Ascending aorta (tissue), 2 donors: ENCODE data around the gene LIN54. TPM values are rescaled to one million over a fixed set of nuclear protein-coding genes. Genes with fewer than 3 reads are reported as not detected.
"Not testable (repeated sequence)": the region's sequence is repeated elsewhere in the genome, so short reads cannot be mapped to it uniquely, and the experiment has no call there.

Experiments
- DNase-seq, 2 donors: peaks; one replicate each; pipeline ENCODE4 v3.0.0-alpha.2; 2019; ENCODE audit warnings: low spot score in 2 of 2
- H3K27ac ChIP-seq, 2 donors: fragments of 200-600 bp; sonication (generic); one replicate each; pipeline ENCODE4 v1.5.1; 2016 to 2017; ENCODE audit warnings: mild to moderate bottlenecking in 1 of 2
- H3K27me3 ChIP-seq: fragments of 200-600 bp; sonication (generic); one replicate; pipeline ENCODE4 v1.5.1; 2017
- H3K36me3 ChIP-seq, 2 donors: fragments of 200-600 bp; sonication (generic); one replicate each; pipeline ENCODE4 v1.5.1; 2016
- H3K4me1 ChIP-seq, 2 donors: fragments of 200-600 bp; sonication (generic); one replicate each; pipeline ENCODE4 v1.5.1; 2016 to 2017; ENCODE audit warnings: mild to moderate bottlenecking in 1 of 2
- H3K4me3 ChIP-seq, 2 donors: fragments of 200-600 bp; sonication (generic); one replicate each; pipeline ENCODE4 v1.5.1; 2016 to 2017; ENCODE audit warnings: mild to moderate bottlenecking in 1 of 2
- H3K9me3 ChIP-seq, 2 donors: fragments of 200-600 bp; sonication (generic); one replicate each; pipeline ENCODE4 v1.5.1; 2016
- intact Hi-C: fragments of 100-400 bp; cut with DNase I; formaldehyde crosslinking; loops from one replicate; pipeline ENCODE4 v1.15.1; 2023
- total RNA-seq: library from RNA; depleted of rRNA; stranded (reverse); fragments of >200 nt; gene quantifications from one replicate; pipeline ENCODE4 v1.1.0, GENCODE V29; 2016
- TF ChIP-seq, protein P1 (sequence below), 3 experiments: fragments of 200-600 bp in 2 of 3; fragments of 450-650 bp in 1 of 3; sonication (generic) in 2 of 3; IDR thresholded peaks; one replicate each; pipeline ENCODE4 v1.5.1; 2016 to 2019; ENCODE audit warnings: antibody characterized with exemption in 3 of 3, mild to moderate bottlenecking in 1 of 3, moderate library complexity in 1 of 3

The LIN54 gene
- total RNA-seq, 1 donor from 2014 or later, result 6.2 TPM

- Histone ChIP-seq H3K27ac (no peak overlapping the region), H3K36me3 (peaks cover 0 to 9% of the 10 kb centered on the region in 2 donors), H3K4me3 (no peak overlapping the region), H3K4me1 (no peaks in the 10 kb centered on the region), H3K9me3 (no peaks in the 10 kb centered on the region), H3K27me3 (no peaks in the 10 kb centered on the region)
- TF ChIP-seq, protein P1, sequence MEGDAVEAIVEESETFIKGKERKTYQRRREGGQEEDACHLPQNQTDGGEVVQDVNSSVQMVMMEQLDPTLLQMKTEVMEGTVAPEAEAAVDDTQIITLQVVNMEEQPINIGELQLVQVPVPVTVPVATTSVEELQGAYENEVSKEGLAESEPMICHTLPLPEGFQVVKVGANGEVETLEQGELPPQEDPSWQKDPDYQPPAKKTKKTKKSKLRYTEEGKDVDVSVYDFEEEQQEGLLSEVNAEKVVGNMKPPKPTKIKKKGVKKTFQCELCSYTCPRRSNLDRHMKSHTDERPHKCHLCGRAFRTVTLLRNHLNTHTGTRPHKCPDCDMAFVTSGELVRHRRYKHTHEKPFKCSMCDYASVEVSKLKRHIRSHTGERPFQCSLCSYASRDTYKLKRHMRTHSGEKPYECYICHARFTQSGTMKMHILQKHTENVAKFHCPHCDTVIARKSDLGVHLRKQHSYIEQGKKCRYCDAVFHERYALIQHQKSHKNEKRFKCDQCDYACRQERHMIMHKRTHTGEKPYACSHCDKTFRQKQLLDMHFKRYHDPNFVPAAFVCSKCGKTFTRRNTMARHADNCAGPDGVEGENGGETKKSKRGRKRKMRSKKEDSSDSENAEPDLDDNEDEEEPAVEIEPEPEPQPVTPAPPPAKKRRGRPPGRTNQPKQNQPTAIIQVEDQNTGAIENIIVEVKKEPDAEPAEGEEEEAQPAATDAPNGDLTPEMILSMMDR (IDR thresholded peaks at IDR 0.05), result no peak
- intact Hi-C loops, result no loop called here
- no peak for DNase-seq
These were observed 22.2 kb downstream of the LIN54 start for GRCh38 chr4:82988323-82988832.

- H3K27ac ChIP-seq, H3K36me3 ChIP-seq, DNase-seq, H3K4me3 ChIP-seq, H3K27me3 ChIP-seq, H3K9me3 ChIP-seq, H3K4me1 ChIP-seq, intact Hi-C loops: not testable (repeated sequence)
These were observed 23.1 kb downstream of the LIN54 start for GRCh38 chr4:82987519-82987918.

DNA sequence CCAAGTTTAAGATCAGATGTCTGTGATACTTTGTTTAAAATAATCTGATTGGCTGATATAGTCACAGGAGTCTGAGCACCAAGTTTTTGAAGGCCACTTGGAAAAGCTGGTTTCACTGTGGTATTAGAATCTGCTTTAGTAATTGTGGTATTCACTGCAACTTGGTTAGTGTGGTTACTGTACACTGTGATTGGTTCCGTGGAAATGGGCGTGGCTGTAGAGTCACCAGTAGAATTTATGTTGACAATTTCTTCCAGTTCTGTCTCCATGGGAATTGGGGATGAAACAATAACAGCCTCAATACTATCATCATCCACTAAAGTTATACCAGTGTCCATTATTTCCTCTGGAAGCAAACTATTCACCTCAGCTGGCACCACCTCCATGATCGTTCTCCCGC is 26.2 kb downstream of the LIN54 start:
- intact Hi-C loops, result no loop called here

GRCh38 chr4:82983444-82983843 is 27.2 kb downstream of the LIN54 start:
- no peaks in the 10 kb centered on the region for H3K9me3 ChIP-seq
- no peaks in the 10 kb centered on the region for H3K27me3 ChIP-seq
- no peaks in the 10 kb centered on the region for H3K4me1 ChIP-seq
- H3K4me3 ChIP-seq, result no peak overlapping the region
- TF ChIP-seq, protein P1 (IDR thresholded peaks at IDR 0.05), result no peak
- no peak overlapping the region for H3K27ac ChIP-seq
- intact Hi-C loops, result no loop called here
- H3K36me3 ChIP-seq, result peaks cover 0 to 11% of the 10 kb centered on the region in 2 donors
- no peak for DNase-seq

More for the DNA sequence above, 26.2 kb downstream of the LIN54 start:
- peaks cover 0 to 9% of the 10 kb centered on the region in 2 donors for H3K36me3 ChIP-seq
- no peak overlapping the region for H3K4me3 ChIP-seq
- TF ChIP-seq, protein P1 (IDR thresholded peaks at IDR 0.05), result no peak
- no peak for DNase-seq
- H3K27ac ChIP-seq, result no peak overlapping the region
- no peaks in the 10 kb centered on the region for H3K27me3 ChIP-seq
- H3K4me1 ChIP-seq, result no peaks in the 10 kb centered on the region
- H3K9me3 ChIP-seq, result no peaks in the 10 kb centered on the region

DNA sequence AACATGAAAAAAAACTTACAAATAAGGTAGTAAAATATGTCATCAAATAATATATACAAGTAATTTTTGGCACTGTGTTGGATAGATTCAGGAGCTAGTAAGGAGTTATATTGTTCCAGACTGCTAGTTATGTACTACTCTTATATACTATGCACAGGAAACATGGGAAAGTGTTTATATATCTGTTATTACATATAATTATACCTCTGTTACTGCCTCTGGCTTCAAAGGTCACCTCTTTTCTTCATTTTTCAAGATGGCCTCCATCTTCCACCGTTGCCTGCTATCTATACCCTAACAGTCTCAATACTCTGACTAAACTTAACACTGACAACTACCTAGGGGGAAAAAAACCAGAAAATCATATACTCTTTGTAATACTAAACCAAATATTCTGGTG is 29.5 kb downstream of the LIN54 start:
- Histone ChIP-seq H3K4me3 (no peak overlapping the region), H3K27ac (no peak overlapping the region), H3K27me3 (no peaks in the 10 kb centered on the region), H3K36me3 (peaks cover under 1 to 14% of the 10 kb centered on the region in 2 donors), H3K9me3 (no peaks in the 10 kb centered on the region), H3K4me1 (no peaks in the 10 kb centered on the region)
- TF ChIP-seq, protein P1 (IDR thresholded peaks at IDR 0.05), result no peak
- no peak for DNase-seq
- intact Hi-C loops, result no loop called here

GRCh38 chr4:82975792-82976191 is 34.8 kb downstream of the LIN54 start:
- TF ChIP-seq, protein P1 (IDR thresholded peaks at IDR 0.05), result no peak
- H3K4me3 ChIP-seq, result no peak overlapping the region
- no peak overlapping the region for H3K27ac ChIP-seq
- intact Hi-C loops, result no loop called here
- H3K4me1 ChIP-seq, result no peaks in the 10 kb centered on the region
- no peaks in the 10 kb centered on the region for H3K27me3 ChIP-seq
- DNase-seq, result no peak
- no peaks in the 10 kb centered on the region for H3K9me3 ChIP-seq
- H3K36me3 ChIP-seq, result peaks cover 2 to 11% of the 10 kb centered on the region in 2 donors
